T47D (cell line): ENCODE results near the gene STIP1.

Source experiments
- DNase-seq, 2 experiments: peaks; one replicate each; pipeline versions ENCODE4 v3.0.0 to v3.0.0-alpha.2; 2011 to 2012; ENCODE audit warnings: low read depth in 1 of 2, low spot score in 1 of 2
- JUND ChIP-seq: IDR thresholded peaks from 2 replicates; pipeline ENCODE4 v1.6.1; 2012; ENCODE audit warnings: low read depth
- in situ Hi-C: cut with HindIII; loops from 2 replicates; pipeline ENCODE4 v1.10.0; 2016; ENCODE audit warnings: low sequenced_read_pairs, low pct_unique_long_range_greater_than_20kb

The STIP1 gene

DNA sequence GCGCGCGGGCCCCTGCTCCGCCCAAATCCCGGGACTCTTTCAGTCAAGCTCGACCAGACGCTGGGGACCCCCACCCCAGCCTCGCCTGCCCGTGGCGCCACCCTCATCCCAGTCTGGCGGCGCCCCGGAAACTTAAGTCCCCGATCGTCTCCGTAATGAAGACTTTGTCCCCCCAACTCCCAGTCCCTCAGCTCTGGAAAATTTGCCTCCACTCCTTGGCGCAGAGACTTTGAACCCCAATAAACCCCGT, 65.7 kb downstream of the STIP1 start:
- TF ChIP-seq JUND, result no peak
- DNase-seq, result no peak
- in situ Hi-C loops, result no loop called here

DNA sequence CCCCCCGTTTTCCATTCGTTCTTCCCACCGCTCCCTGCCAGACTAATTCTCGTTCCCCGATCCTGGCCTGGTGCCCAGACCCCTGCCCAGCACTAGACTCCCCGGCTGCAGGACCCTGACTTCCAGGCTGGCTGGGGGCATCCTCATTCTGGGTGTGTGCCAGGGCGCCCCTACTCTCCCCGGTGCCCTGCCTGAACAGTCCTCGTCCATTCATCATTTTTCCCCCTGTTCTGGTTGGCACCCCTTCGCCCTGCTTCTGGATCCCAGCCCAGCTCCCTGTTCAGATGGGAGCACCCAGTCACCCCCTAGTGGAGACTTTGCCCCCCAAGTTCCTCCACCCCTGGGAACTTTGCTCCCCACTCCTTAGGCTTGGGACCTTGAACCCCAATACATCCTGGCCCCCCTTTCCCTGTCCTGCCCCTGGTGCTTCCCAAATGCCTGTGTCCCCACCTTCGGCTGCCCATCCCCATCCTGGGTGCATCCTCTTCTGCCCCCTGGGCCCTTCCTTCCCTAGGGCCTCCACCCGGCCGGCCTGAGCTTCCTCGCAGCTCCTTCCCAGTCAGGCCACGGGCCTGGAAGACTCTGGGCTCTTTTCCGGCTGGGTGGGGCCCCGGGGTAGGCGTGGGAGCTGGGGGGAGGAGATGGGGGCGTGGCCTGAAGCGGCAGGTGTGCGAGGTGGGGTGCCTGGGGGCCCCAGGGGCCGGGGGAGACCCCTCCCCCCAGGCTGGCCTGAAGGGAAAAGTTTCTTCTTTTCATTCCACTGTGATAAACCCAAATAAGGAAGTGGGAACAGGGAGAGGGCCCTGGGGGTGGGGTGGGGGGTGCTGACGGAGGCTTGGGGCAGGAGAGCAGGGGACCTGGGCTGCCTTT, 66.3 kb downstream of the STIP1 start:
- in situ Hi-C loops, result no loop called here
- DNase-seq, result peak; percentile 84 to 95
- TF ChIP-seq JUND, result no peak

DNA sequence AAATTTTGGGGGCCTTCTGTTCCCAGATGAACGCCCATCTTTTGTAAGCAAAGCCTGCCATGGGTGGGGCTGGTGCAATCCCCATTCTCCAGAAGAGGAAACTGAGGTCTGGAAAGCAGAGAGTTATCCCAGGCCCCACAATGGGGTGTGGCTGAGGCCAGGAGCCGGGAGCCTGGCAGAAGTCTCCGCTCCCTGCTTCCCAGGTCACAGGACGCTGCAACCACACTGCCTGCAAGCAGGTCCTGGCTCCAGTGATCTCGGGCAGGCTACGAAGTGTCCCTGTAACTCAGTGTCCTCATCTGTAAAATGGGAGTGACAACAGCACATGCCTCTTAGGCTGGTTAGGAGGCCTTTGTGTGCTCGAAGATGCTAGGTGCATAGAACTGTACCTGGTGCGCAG, 67.1 kb downstream of the STIP1 start:
- no peak for TF ChIP-seq JUND
- in situ Hi-C loops, result no loop called here
- no peak for DNase-seq

DNA sequence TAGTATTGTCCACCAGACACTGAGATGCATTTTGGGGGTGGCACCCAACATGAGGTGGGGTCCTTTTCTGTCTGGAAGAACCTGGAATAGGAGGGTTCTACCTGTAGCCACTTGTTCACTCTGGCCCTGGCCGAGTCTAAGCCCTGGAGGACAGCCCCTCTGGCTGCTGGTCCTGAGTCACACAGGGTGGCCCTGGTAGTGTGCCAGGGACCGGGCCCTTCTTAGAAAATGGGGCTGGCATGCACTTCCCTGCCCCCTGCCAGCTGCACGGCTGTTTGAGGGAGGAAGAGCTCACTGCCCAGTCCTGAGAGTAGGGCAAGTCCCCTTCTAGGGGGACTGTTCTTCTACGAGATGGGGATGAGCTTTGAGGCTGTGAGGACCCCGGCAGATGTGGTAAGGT, 67.5 kb downstream of the STIP1 start:
- DNase-seq, result no peak
- in situ Hi-C loops, result no loop called here
- TF ChIP-seq JUND, result no peak
